ENCODE data around the gene CAMTA1. TPM values are rescaled to one million over a fixed set of nuclear protein-coding genes. Genes with fewer than 3 reads are reported as not detected.

CAMTA1 gene
- total RNA-seq, 1 donor from 2014 or later, result 115 TPM

- DNase-seq, result no peak
These were observed 756.4 kb downstream of the CAMTA1 start for GRCh38 chr1:7541629-7542028.

GRCh38 chr1:7543718-7544090 is 758.5 kb downstream of the CAMTA1 start:
- DNase-seq, result no peak

DNA sequence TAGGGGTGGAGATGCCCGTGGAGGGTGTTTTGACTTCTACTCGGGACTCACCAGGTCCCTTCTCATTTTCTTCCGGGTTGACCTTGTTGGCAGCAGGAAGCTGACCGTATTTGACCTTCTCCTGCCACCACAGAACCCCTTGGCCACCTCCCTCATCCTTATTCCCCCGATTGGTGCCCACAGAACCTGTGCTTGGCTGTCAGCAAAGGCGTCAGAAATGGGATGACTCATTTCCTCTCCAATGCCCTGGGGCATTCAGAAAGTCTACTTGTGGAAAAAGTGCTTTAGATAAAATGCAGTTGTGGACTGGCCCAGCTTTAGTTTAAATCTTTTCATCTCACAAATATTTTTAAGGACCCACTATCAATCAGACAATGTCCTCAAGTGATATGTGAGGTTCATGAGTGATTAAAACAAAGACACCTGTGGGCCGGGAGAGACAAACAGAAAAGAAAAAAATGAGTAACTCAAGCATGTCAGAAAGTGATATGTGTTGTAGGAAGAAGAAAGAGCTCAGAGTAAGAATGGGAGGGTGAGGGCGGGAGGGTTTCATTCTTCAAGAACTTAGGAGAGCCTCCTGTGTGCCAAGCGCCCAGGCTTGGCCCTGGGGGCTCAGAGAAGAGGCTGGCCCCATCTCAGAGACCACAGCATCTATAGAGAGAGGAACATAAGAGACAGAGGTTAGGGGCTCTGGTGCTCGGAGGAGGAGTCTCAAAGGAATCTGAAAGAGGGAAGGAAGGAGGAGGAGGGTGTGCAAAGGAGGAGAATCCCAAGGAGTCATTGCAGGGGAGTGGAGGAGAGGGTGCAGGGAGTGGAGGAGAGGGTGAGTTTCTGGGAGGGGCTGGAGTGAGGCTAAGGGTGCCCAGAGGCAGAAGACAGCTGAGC is 764.3 kb downstream of the CAMTA1 start:
- no peak for DNase-seq

- DNase-seq, result no peak
These were observed 765.1 kb downstream of the CAMTA1 start for GRCh38 chr1:7550261-7550865.

DNA sequence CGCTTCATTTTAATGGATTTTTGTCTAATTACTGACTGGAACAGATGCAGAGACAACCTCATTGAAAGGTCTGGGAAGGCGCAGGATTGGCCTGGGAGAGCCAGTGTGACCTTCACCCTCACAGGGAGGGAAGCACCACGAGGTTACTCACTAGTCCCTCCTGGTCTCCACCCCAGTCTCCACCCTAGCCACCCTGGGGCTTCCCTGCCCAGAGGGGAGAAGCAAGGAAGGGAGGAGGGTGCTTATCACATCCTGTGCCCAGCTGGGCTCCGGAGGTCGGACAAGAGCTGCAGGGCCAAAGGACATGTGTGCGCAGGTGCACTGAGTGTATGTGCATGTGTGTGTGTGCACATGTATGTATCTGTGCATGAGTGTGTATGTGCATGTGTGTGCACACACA is 765.7 kb downstream of the CAMTA1 start:
- DNase-seq, result no peak

- DNase-seq, result no peak
These were observed 766.2 kb downstream of the CAMTA1 start for GRCh38 chr1:7551442-7551841.

DNA sequence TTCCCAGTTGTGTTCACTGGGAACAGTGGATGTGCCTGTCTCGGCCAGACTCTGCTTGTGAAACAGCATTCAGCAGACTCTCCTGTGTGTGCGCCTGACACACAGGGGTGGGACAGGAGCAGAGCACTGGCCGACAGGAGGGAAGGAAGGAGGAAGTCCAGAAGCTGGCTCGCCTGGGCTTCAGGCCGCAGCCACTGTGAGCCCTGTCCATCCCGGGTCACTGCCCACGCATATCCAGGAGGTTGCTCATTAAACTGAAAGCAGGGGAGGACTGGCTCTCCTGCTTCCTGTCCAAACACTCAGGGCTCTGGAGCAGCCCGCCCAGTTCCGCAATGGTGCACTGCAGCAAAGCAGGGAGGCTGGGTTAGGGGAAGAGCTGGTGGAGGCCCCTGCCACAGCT is 767.1 kb downstream of the CAMTA1 start:
- no peak for DNase-seq

DNA sequence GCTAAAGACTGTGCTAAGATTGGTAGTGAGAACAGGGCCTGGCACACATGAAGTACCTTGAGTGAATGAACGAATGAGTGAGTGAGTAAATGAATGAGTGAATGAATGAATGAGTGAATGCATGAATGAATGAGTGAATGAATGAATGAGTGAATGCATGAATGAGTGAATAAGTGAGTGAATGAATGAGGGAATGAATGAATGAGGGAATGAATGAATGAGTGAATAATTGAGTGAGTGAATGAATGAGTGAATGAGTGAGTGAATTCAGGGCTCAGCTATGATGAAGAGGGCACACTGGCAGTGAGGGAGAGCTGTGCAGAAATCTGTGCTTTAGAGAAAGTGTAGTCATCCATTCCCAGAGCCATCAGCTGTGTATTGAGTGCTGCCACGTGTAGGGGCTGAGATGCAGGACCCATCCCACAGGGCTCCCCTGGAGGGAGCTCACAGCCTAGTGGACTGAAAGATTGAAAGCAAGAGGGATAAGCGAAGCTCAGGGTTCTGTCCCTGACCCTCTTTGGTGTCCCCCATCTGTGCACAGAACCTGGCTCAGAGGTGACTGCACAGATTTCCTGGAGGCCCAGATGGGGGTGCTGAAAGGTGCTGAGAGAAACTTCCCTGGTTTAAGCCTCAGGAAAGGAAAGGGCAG is 767.9 kb downstream of the CAMTA1 start:
- DNase-seq, result no peak

DNA sequence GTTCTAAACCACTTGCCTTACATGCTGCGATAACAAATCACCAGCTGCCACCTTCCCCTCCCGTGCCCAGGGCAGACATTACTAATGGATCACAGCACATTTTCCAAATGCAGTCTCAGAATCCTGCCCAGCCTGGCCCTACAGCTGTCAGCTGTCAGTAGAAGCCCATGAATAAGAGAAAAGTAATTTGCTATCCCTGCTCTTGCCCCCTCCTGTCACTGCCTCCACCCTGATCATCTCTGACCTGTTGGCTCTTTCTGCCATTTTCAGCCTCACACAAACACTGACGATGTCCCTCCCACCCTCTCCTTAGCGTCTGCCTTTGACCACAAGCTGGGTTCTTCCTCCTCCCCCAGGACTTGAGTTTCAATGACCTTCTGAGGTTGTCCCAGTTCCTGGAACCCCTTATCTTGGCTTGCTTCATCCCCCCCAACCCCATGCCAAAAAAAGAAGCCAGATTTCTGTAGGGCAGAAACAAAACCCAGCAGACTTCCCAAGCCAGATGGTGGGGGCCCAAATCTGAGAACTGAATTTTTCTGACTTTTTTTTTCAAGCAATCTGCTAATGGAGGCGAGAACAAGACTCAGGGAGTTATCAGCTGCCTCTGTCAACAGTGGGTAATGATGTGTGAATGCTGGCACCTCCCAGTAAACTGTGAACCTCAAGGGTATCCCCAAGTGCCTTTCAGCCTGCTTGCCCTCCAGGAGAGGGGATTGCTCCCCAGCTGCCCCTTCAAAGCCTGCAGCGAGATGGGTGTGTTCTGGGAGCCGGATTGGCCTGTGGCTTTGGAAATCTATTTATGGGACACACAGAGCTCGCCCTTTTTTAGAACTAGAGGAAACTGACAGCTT is 769.4 kb downstream of the CAMTA1 start:
- no peak for DNase-seq

DNA sequence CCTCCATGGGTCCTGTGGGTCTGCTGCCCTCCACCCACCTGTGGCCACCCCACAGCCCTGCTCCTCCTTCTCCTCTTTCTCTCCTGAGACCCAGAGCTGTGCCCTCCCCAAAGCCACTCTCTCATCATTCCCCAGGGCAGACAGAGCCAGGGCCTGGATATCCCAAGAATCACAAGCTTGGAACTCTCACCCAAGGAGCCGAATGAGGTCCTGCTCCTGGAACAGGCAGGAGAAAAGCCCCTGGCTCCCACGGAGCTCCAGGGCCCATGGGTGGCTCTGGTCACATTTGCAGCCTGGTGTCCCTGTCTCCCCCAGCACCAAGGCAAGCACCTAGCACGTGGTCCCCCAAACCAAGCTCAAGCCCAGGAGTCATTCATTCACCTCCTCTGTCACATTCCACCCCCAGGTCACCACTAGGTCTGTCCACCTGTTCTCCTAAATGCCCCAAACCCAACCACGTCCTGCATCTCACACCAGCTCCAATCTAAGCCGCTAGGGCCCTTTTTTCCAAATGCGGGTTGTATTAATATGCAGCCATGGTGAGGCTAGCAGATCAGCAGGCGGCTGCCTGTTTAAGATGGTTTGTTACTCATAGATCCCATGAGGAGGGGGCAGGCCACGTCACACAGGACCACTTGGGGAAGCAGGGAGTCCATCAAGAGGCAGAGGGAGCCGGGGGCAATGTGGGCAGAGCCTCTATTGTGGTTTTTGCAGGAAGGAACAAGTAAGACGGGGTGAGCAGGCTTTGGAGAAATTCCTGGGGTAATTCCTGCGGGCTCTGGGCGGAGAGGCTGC is 770.3 kb downstream of the CAMTA1 start:
- DNase-seq, result no peak

GRCh38 chr1:7557301-7557891 is 772.1 kb downstream of the CAMTA1 start:
- no peak for DNase-seq

DNA sequence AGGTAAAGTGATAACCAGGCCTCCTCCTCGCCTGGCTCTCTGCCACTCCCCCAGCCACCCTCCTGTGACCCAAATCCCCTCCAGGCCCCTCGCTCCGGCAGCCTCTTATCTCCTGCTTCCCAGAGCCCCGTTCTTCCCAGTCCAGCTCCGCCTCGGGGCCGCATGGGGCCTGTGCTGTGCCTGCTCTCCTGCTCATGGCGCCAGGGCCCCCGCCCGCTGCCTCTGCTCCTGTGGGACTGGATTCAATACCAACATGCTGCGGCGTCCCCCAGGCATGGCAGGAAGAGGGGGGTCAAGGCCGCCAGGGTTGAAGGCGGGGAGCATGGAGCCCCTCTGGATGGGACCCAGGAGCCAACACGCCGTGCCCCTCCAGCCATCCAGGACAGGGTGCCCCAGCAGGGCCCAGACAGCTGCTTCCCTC is 772.8 kb downstream of the CAMTA1 start:
- DNase-seq, result no peak

DNA sequence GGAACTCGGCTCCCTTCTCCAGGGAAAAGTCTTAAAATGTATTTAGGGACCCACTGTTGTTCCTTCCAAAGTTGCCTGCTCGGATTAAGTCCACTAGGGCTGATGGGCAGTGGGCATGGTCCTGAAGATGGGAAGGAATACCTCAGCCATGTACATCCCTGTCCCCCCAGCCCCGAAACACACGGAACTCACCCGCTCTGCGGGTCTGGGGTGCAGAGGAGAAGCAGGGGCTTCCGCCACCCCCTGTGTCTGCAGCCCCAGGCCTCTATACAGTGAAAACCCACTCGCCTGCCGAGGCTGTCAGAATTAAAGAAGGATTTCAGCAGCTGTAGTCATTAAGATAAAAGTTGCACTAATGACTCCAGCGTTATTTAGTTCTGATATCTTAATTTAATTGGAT is 773.2 kb downstream of the CAMTA1 start:
- no peak for DNase-seq

DNA sequence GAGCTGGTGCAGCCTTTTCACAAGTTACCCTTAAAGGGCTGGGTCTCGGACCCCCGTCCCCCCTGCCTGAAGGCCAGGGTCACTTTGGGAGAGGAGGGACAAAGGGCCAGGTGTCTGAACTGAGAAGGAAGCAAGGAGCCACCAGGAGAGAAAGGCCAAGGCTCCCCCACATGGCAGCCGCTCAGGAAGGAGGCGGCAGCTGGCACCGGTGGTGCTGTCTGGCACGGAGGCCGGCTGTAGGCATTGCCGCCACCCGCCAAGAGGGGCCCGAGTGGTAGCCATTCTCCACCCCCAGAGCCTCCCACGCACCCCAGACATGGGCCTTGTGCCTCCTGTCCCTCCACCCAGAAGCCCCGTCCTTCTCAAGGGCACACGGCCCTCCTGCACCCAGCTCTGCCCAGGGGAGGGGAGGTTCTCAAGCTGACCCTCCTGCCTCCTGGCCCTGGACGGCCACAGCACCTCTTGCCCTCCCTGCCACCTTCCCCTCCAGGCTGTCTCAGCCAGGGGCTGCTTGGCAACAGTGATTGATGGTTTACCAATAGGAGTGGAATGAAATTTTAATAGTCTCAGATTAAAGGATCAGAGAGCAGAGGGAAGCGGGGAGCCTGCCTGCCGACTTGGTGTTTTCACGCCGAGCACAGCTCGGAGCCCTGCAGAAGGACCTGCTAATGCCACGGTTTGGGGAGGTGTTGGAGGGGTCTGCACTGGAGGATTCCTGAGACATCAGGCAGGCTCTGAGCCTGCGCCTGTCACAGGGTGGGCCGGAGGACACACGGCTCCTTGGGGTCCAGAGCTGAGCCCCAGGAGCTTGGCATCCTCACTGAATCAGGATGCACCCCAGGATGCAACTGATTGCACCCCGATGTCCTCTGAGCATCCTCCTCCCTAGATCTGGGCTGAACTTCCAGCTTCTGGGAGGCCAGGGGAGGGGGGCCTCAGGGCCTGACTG is 773.9 kb downstream of the CAMTA1 start:
- no peak for DNase-seq

DNA sequence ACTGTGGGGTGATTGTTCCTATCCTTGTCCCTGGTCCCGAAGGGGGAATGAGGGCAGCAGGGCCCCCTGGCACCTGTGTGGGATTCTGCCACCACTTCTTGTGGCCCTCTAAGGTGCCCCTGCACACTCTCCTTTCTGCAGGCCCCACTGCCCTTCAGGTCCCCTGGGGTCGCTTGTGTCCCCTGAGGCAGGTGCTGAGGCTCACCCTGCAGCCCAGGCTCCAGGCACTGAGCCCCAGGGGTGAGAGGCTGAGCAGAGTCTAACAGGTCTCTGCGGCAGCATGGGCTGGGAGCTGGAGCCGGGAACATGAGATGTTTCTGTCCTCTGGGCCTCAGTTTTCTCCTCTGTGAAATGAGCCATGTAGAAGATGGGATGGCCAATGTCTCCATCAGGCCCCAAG is 774.9 kb downstream of the CAMTA1 start:
- no peak for DNase-seq

GRCh38 chr1:7560601-7561181 is 775.4 kb downstream of the CAMTA1 start:
- DNase-seq, result no peak

DNA sequence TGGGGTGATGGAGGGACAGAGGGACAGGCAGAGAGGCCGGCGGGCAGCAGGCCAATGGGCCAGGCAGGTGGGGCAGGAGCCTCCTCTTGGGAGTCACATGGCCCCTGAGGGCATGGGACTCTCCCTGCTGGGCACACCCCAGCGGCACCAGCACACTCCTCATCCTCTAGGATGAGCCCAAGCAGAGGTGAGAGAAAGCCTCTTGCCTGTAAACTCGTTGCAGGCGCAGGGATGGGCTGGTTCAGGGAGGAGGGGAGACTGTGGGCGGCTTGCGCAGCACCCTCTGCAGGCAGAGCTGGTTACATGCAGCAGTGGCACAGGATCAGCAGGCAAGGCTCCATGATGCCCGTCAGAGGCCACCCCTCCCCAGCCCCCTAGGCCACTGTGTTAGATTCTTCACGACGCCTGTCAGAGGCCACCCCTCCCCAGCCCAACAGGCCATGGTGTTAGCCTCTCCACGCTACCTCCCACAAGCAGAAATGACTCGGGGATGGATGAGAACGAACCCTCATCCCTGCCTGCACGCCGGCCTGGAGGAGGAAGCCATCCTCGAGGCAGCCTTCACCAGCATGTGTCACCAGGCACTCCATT is 776.2 kb downstream of the CAMTA1 start:
- DNase-seq, result no peak

DNA sequence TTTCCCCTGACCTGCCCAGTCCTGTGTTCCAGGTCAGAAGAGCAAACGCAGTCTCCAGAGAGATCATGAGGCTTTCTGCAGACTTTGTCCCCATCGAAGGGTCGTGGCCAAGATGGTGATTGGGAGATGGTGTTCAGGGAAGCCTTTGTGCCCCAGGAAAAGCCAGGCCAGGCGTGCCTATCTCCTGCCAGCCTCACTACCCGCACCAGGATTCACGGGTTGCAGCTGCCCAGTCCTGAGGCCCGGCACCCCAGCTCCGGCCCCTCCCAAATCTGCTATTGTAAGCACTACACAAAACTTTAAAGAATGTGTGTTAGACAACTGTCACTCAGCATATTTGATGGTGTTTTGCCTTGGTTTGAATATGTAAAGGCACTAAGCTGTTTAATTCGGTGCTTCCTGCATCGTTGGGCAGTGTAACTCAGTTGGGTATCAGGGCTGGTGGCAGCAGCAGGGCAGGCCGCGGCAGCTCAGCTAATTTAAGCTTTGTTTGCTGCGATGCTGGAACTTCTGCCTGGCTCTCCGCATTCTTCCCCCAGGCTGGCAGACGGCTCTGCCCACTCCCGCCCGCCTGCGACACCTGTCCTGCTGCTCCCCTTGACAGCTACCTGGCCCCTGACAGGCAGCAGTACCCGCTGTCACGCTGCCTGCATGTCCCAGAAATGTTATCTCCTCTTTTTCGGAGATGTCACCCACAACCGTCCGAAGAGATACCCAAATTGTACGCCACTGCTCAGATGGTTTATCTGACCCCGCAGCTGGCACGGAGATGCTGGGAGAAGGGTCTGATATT is 776.9 kb downstream of the CAMTA1 start:
- DNase-seq, result no peak

All from occipital lobe (tissue), 2 donors.